Measurements from ENCODE around the gene EIF4H.

The EIF4H gene

GRCh38 chr7:74174606-74175082 lies 488 bp downstream of the EIF4H start:
- no peak for TF ChIP-seq CTCF (IDR thresholded peaks at IDR 0.05; ENCODE audit: low read length, missing control alignments)
- DNase-seq (ENCODE audit: low read depth): peak; percentile 50
- peak overlapping the region; percentile 72 for H3K4me3 ChIP-seq (replicated peaks; ENCODE audit: low read depth, low read length)

GRCh38 chr7:74175340-74175739 lies 1.2 kb downstream of the EIF4H start:
- TF ChIP-seq CTCF (IDR thresholded peaks at IDR 0.05; ENCODE audit: low read length, missing control alignments): no peak
- no peak for DNase-seq (ENCODE audit: low read depth)
- peak overlapping the region; percentile 72 for H3K4me3 ChIP-seq (replicated peaks; ENCODE audit: low read depth, low read length)

- H3K4me3 ChIP-seq (replicated peaks; ENCODE audit: low read depth, low read length): no peak overlapping the region
- no peak for TF ChIP-seq CTCF (IDR thresholded peaks at IDR 0.05; ENCODE audit: low read length, missing control alignments)
- DNase-seq (ENCODE audit: low read depth): no peak
Measured at GRCh38 chr7:74176555-74176954, 2.4 kb downstream of the EIF4H start.

- no peak for TF ChIP-seq CTCF (IDR thresholded peaks at IDR 0.05; ENCODE audit: low read length, missing control alignments)
- DNase-seq (ENCODE audit: low read depth): peak; percentile 36
- H3K4me3 ChIP-seq (replicated peaks; ENCODE audit: low read depth, low read length): no peak overlapping the region
Measured at GRCh38 chr7:74178632-74179031, 4.5 kb downstream of the EIF4H start.

GRCh38 chr7:74179935-74180604 lies 5.9 kb downstream of the EIF4H start:
- DNase-seq (ENCODE audit: low read depth): no peak
- H3K4me3 ChIP-seq (replicated peaks; ENCODE audit: low read depth, low read length): no peak overlapping the region
- no peak for TF ChIP-seq CTCF (IDR thresholded peaks at IDR 0.05; ENCODE audit: low read length, missing control alignments)

GRCh38 chr7:74180866-74181265 lies 6.7 kb downstream of the EIF4H start:
- no peak overlapping the region for H3K4me3 ChIP-seq (replicated peaks; ENCODE audit: low read depth, low read length)
- DNase-seq (ENCODE audit: low read depth): no peak
- no peak for TF ChIP-seq CTCF (IDR thresholded peaks at IDR 0.05; ENCODE audit: low read length, missing control alignments)

GRCh38 chr7:74181821-74182220 lies 7.7 kb downstream of the EIF4H start:
- no peak overlapping the region for H3K4me3 ChIP-seq (replicated peaks; ENCODE audit: low read depth, low read length)
- no peak for TF ChIP-seq CTCF (IDR thresholded peaks at IDR 0.05; ENCODE audit: low read length, missing control alignments)
- DNase-seq (ENCODE audit: low read depth): no peak

Data from fibroblast of pulmonary artery (primary cell).